Loucy (cell line): ENCODE measurements around the gene ANAPC5.
"Not testable (repeated sequence)": the region's sequence is repeated elsewhere in the genome, so short reads cannot be mapped to it uniquely, and the experiment has no call there.

Experiments
- H2AFZ ChIP-seq: fragments of 200-600 bp; sonication (generic); 2 replicates; pipeline ENCODE4 v1.6.0; 2016; ENCODE audit warnings: antibody characterized with exemption, mild to moderate bottlenecking, low read length, moderate library complexity
- H3F3A ChIP-seq: fragments of 200-600 bp; 2 replicates; pipeline ENCODE4 v1.6.0; 2016; ENCODE audit warnings: antibody characterized with exemption, low read depth, mild to moderate bottlenecking
- H3K27me3 ChIP-seq: fragments of 200-600 bp; sonication (generic); 2 replicates; pipeline ENCODE4 v1.6.1; 2014; ENCODE audit warnings: low read length, mild to moderate bottlenecking; ENCODE audit not compliant: insufficient read depth, poor library complexity, severe bottlenecking
- H3K36me3 ChIP-seq: fragments of 200-600 bp; sonication (generic); 2 replicates; pipeline ENCODE4 v1.6.1; 2016; ENCODE audit warnings: low read length; ENCODE audit not compliant: insufficient read depth
- H3K4me1 ChIP-seq: fragments of 200-600 bp; sonication (generic); 2 replicates; pipeline ENCODE4 v1.5.1; 2014; ENCODE audit warnings: low read length, mild to moderate bottlenecking; ENCODE audit not compliant: insufficient read depth, poor library complexity, severe bottlenecking
- H3K4me2 ChIP-seq: fragments of 200-600 bp; sonication (generic); 2 replicates; pipeline ENCODE4 v1.6.0; 2014; ENCODE audit warnings: antibody characterized with exemption, low read length, low read depth, mild to moderate bottlenecking; ENCODE audit not compliant: poor library complexity, severe bottlenecking
- H3K4me3 ChIP-seq: fragments of 200-600 bp; sonication (generic); 2 replicates; pipeline ENCODE4 v1.5.1; 2014; ENCODE audit warnings: low read length, mild to moderate bottlenecking, mixed read lengths; ENCODE audit not compliant: poor library complexity, severe bottlenecking
- H3K79me2 ChIP-seq: fragments of 200-600 bp; sonication (generic); 2 replicates; pipeline ENCODE4 v1.6.1; 2014; ENCODE audit warnings: low read length; ENCODE audit not compliant: insufficient read depth
- H3K9ac ChIP-seq: fragments of 200-600 bp; sonication (generic); 2 replicates; pipeline ENCODE4 v1.6.0; 2014; ENCODE audit warnings: mild to moderate bottlenecking, low read depth, low read length, moderate library complexity; ENCODE audit not compliant: poor library complexity, severe bottlenecking
- H3K9me2 ChIP-seq: fragments of 200-600 bp; sonication (generic); replicated peaks from 2 replicates; pipeline ENCODE4 v1.6.1; 2016; ENCODE audit warnings: low read depth, low read length, mixed read lengths
- H3K9me3 ChIP-seq: fragments of 200-600 bp; sonication (generic); 2 replicates; pipeline ENCODE4 v1.6.1; 2014; ENCODE audit warnings: mild to moderate bottlenecking, antibody characterized with exemption, low read length, low read depth; ENCODE audit not compliant: insufficient read depth
- H4K20me1 ChIP-seq: fragments of 200-600 bp; sonication (generic); 2 replicates; pipeline ENCODE4 v1.6.0; 2014; ENCODE audit warnings: antibody characterized with exemption, low read length, mild to moderate bottlenecking; ENCODE audit not compliant: insufficient read depth, poor library complexity, severe bottlenecking
- EZH2phosphoT487 ChIP-seq: fragments of 200-600 bp; IDR thresholded peaks from 2 replicates; pipeline ENCODE4 v1.6.1; 2018; ENCODE audit warnings: antibody characterized with exemption, mild to moderate bottlenecking, moderate library complexity, borderline replicate concordance
- TF ChIP-seq, protein P1 (sequence below): fragments of 200-600 bp; sonication (generic); conservative IDR thresholded peaks from 2 replicates; pipeline ENCODE4 v1.5.1; 2014; ENCODE audit warnings: mild to moderate bottlenecking, antibody characterized with exemption, low read length

Gene ANAPC5

DNA sequence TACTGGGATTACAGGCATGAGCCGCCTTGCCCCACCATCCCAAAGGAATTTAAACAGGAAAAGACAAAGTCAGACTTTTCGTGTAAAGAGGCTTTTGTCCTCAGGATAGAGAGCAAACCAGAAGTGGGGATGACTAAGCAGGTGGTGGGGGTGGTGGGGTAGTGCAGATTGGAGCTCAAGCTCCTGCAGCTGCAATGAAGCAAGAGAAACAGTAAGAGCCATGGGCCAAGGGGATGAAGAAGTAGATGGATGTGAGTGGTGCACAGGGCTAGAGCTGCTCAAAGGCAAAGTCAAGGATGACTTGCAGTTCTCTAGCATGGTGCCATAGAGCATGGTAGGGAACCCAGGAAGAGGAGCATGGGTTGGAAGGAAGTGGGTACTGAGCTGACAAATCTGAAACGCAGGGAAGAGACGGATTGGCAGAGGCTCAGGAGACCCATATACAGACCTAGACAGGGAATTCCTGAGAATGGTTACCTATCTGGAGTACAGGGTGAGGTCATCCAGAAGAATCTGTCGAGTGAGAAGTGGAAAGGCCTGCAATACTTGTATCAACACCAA is 36.3 kb upstream of the ANAPC5 start:
- no peak overlapping the region for H3K4me3 ChIP-seq
- no peak overlapping the region for H3K9ac ChIP-seq
- no peaks in the 10 kb centered on the region for H3K9me3 ChIP-seq
- H4K20me1 ChIP-seq: no peaks in the 10 kb centered on the region
- no peaks in the 10 kb centered on the region for H3K79me2 ChIP-seq
- H3K4me1 ChIP-seq: peaks cover 3% of the 10 kb centered on the region
- no peaks in the 10 kb centered on the region for H3K9me2 ChIP-seq
- H3K36me3 ChIP-seq: no peaks in the 10 kb centered on the region
- TF ChIP-seq, protein P1, sequence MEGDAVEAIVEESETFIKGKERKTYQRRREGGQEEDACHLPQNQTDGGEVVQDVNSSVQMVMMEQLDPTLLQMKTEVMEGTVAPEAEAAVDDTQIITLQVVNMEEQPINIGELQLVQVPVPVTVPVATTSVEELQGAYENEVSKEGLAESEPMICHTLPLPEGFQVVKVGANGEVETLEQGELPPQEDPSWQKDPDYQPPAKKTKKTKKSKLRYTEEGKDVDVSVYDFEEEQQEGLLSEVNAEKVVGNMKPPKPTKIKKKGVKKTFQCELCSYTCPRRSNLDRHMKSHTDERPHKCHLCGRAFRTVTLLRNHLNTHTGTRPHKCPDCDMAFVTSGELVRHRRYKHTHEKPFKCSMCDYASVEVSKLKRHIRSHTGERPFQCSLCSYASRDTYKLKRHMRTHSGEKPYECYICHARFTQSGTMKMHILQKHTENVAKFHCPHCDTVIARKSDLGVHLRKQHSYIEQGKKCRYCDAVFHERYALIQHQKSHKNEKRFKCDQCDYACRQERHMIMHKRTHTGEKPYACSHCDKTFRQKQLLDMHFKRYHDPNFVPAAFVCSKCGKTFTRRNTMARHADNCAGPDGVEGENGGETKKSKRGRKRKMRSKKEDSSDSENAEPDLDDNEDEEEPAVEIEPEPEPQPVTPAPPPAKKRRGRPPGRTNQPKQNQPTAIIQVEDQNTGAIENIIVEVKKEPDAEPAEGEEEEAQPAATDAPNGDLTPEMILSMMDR: no peak
- TF ChIP-seq EZH2phosphoT487: no peak
- H3K27me3 ChIP-seq: no peaks in the 10 kb centered on the region
- no peak overlapping the region for H3K4me2 ChIP-seq
- H3F3A ChIP-seq: no peaks in the 10 kb centered on the region
- peak overlapping the region; percentile 29; the same call in 1 of the 2 replicates for H2AFZ ChIP-seq

DNA sequence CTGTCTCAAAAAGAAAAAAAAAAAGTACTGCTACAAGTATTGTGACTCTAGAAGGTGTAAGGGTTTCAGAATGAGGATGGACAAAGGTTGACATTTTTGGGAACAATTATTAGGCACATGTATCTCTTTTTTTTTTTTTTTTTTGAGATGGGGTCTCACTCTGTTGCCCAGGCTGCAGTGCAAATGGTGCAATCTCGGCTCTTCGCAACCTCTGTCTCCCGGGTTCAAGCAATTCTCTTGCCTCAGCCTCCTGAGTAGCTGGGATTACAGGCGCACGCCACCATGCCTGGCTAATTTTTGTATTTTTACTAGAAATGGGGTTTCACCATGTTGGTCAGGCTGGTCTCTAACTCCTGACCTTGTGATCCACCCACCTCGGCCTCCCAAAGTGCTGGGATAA is 32.7 kb upstream of the ANAPC5 start:
- not testable (repeated sequence) for H3K4me2 ChIP-seq, H3K27me3 ChIP-seq, H3K9me2 ChIP-seq, H3K9ac ChIP-seq, H3K9me3 ChIP-seq, H3K4me1 ChIP-seq, H3F3A ChIP-seq, H3K4me3 ChIP-seq, H2AFZ ChIP-seq, H3K36me3 ChIP-seq, H4K20me1 ChIP-seq, H3K79me2 ChIP-seq

DNA sequence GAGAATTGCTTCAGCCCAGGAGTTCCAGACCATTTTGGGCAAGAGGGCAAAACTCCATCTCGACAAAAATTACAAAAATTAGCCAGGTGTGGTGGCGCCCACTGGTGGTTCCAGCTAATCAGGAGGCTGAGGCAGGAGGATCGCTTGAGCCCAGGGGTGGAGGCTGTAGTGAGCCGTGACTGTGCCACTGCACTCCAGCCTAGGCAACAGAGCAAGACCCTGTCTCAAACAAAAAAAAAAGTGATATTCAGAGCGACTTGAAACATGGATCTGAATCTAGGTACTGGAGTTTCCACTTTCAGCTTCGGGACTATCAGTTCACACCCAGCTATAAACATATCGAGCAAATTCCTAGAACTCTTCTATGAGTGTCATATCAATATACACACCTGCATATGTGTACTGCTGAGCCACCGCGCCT is 31.4 kb upstream of the ANAPC5 start:
- Histone ChIP-seq H3F3A (no peaks in the 10 kb centered on the region), H3K4me1 (no peaks in the 10 kb centered on the region), H3K4me2 (no peak overlapping the region), H4K20me1 (no peaks in the 10 kb centered on the region), H3K9me2 (no peaks in the 10 kb centered on the region), H3K36me3 (no peaks in the 10 kb centered on the region), H3K9me3 (no peaks in the 10 kb centered on the region), H3K9ac (no peak overlapping the region), H2AFZ (no peak overlapping the region), H3K4me3 (no peak overlapping the region), H3K27me3 (no peaks in the 10 kb centered on the region), H3K79me2 (no peaks in the 10 kb centered on the region)
- TF ChIP-seq, protein P1: peak; percentile 46
- TF ChIP-seq EZH2phosphoT487: no peak

GRCh38 chr12:121379945-121380344 is 27.7 kb upstream of the ANAPC5 start:
- H3K27me3 ChIP-seq: no peaks in the 10 kb centered on the region
- H3F3A ChIP-seq: no peaks in the 10 kb centered on the region
- H3K9ac ChIP-seq: no peak overlapping the region
- no peaks in the 10 kb centered on the region for H3K9me2 ChIP-seq
- TF ChIP-seq EZH2phosphoT487: no peak
- TF ChIP-seq, protein P1: no peak
- H2AFZ ChIP-seq: no peak overlapping the region
- H3K4me1 ChIP-seq: no peaks in the 10 kb centered on the region
- no peaks in the 10 kb centered on the region for H3K36me3 ChIP-seq
- H3K4me3 ChIP-seq: no peak overlapping the region
- H3K4me2 ChIP-seq: no peak overlapping the region
- H3K79me2 ChIP-seq: no peaks in the 10 kb centered on the region
- H4K20me1 ChIP-seq: no peaks in the 10 kb centered on the region
- no peaks in the 10 kb centered on the region for H3K9me3 ChIP-seq
